Breast epithelium (tissue), 3 donors: ENCODE data around the gene RGS3.

Experiments
- POLR2AphosphoS5 ChIP-seq, 3 donors: sonication (generic); formaldehyde crosslinking; IDR thresholded peaks; one replicate each; pipeline ENCODE4 v1.6.1; 2017; ENCODE audit warnings: antibody characterized with exemption in 3 of 3
- TF ChIP-seq, protein P1 (sequence below), 3 donors: fragments of 450-650 bp; IDR thresholded peaks; one replicate each; pipeline ENCODE4 v1.5.1; 2016 to 2017; ENCODE audit warnings: antibody characterized with exemption in 3 of 3, mild to moderate bottlenecking in 3 of 3, moderate library complexity in 3 of 3

DNA sequence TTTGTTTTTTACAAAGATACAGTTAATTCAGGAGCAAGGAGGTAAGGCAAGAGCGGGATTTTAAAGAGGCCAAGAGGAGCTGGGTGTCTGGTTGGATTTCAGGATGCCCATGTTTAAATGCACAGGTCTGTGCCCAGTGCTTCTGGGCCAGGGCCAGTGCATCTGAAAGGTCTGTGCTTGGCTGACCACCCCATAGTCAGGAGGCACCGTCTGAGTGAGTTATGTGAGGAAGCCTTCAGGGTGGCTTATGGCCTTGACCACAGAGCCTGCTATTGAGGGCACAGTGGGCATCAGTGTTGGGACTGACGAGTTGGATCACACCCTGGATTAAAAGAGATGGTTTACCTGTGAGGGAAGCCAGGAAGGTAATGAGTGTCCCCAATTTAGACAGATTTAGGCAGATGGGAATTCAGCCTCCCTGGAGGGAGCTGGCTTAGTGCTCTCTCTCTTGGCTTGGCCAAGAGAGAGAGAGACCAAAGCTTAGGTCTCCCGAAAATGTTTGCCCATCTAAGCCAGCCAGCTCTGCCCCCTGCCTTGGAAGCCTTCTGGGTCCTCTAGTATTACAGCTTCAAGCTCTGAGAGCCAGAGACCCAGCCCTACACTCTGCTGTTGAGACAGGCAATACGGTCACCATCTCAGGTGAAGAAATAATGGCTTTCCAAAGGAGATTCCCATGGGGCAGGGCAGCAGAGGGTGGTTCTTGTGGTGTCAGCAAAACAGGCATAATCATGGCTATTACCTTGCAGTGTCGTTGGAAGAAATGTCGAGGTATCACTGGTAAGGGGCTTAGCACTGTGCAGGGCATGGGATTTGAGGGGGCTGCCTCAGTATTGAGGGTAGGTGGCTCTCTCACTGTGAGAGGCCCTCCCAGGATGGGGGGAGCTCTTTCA is 68.6 kb downstream of the RGS3 start:
- no peak for TF ChIP-seq POLR2AphosphoS5 (IDR thresholded peaks at IDR 0.05)
- TF ChIP-seq, protein P1, sequence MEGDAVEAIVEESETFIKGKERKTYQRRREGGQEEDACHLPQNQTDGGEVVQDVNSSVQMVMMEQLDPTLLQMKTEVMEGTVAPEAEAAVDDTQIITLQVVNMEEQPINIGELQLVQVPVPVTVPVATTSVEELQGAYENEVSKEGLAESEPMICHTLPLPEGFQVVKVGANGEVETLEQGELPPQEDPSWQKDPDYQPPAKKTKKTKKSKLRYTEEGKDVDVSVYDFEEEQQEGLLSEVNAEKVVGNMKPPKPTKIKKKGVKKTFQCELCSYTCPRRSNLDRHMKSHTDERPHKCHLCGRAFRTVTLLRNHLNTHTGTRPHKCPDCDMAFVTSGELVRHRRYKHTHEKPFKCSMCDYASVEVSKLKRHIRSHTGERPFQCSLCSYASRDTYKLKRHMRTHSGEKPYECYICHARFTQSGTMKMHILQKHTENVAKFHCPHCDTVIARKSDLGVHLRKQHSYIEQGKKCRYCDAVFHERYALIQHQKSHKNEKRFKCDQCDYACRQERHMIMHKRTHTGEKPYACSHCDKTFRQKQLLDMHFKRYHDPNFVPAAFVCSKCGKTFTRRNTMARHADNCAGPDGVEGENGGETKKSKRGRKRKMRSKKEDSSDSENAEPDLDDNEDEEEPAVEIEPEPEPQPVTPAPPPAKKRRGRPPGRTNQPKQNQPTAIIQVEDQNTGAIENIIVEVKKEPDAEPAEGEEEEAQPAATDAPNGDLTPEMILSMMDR (IDR thresholded peaks at IDR 0.05) = no peak
